HFF-Myc (cell line): ENCODE results near the gene FHIT.

ENCODE experiments used
- DNase-seq: peaks from one replicate; pipeline ENCODE4 v3.0.0-alpha.2; 2011; ENCODE audit warnings: low read depth; ENCODE audit errors: extremely low read depth
- H3K4me3 ChIP-seq: replicated peaks from 2 replicates; pipeline ENCODE4 v1.5.1; 2011; ENCODE audit warnings: low read depth, mild to moderate bottlenecking, control low read depth, low read length
- CTCF ChIP-seq: IDR thresholded peaks from 2 replicates; pipeline ENCODE4 v1.5.1; 2012; ENCODE audit warnings: mild to moderate bottlenecking, low read depth, low read length, control low read depth; ENCODE audit errors: missing control alignments

The FHIT gene

GRCh38 chr3:59762941-59763340 lies 1488.3 kb downstream of the FHIT start:
- TF ChIP-seq CTCF = no peak
- no peak overlapping the region for H3K4me3 ChIP-seq
- no peak for DNase-seq

GRCh38 chr3:59759298-59760031 lies 1491.8 kb downstream of the FHIT start:
- TF ChIP-seq CTCF = no peak
- no peak overlapping the region for H3K4me3 ChIP-seq
- no peak for DNase-seq

- no peak overlapping the region for H3K4me3 ChIP-seq
- DNase-seq = no peak
- no peak for TF ChIP-seq CTCF
Measured at GRCh38 chr3:59758672-59759071, 1492.6 kb downstream of the FHIT start.

- no peak for DNase-seq
- no peak for TF ChIP-seq CTCF
Measured at GRCh38 chr3:59756934-59757333, 1494.3 kb downstream of the FHIT start.

GRCh38 chr3:59754456-59755129 lies 1496.7 kb downstream of the FHIT start:
- no peak overlapping the region for H3K4me3 ChIP-seq
- no peak for TF ChIP-seq CTCF
- DNase-seq = no peak

More at GRCh38 chr3:59756934-59757333, 1494.3 kb downstream of the FHIT start:
- H3K4me3 ChIP-seq = no peak overlapping the region

- no peak for TF ChIP-seq CTCF
- DNase-seq = no peak
- no peak overlapping the region for H3K4me3 ChIP-seq
Measured at GRCh38 chr3:59753808-59754450, 1497.3 kb downstream of the FHIT start.
